GM21381 (cell line): ENCODE results near the gene TPX2.
A peak's percentile ranks its signal among the peaks of the same experiment; 100 is the strongest.

Source experiments
- ATAC-seq: cut with Tn5 transposase; IDR thresholded peaks from one replicate; pipeline ENCODE4 v1.9.1; 2021; ENCODE audit warnings: mild to moderate bottlenecking, moderate library complexity; ENCODE audit not compliant: unreplicated experiment

TPX2 gene

GRCh38 chr20:31705598-31706597, 33.2 kb upstream of the TPX2 start:
- ATAC-seq: peak; percentile 85

DNA sequence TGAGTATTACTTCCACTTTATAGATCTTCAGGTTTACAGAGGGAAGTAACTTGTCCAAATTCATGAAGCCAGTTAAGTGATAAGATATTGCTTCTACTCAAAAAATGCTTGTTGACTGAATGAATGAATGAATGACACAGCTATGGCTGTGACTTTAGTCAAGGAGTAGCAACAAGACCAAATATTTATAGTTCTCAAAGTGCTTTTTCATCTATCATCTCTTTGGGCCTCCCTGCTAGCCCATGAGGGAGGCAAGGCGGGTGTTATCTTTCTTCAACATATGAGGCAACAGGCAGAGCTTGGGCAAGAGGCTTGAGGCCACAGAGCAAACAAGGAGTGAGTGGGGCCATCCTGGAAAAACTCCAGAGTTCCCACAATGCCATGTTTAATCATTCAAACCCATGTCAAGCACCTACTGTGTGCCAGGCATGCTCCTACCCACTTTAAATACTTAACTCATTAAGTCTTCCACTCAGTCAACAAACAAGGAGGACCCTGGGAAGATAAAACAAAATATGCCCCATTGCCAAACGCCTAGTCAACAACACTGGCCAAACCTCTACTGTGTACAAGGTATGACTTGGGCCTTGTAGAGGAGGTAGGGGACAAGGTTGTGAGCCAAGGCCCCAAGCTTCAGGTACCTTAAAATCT, 32.4 kb upstream of the TPX2 start:
- no peak for ATAC-seq

DNA sequence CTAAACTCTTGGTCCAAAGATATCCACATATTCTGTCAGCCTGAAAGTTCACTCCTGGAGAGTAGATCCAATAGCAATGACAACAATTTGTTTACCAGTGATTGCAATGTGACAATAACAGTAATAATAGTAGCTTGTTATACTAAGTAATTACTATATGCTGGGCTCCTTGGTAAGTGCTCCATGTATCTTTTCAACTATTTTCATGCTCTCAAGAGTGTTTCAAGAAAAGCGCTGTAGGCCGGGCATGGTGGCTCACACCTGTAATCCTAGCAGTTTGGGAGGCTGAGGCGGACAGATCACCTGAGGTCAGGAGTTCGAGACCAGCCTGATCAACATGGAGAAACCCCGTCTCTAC, 31.9 kb upstream of the TPX2 start:
- no peak for ATAC-seq

GRCh38 chr20:31707994-31708735, 30.9 kb upstream of the TPX2 start:
- ATAC-seq: no peak

DNA sequence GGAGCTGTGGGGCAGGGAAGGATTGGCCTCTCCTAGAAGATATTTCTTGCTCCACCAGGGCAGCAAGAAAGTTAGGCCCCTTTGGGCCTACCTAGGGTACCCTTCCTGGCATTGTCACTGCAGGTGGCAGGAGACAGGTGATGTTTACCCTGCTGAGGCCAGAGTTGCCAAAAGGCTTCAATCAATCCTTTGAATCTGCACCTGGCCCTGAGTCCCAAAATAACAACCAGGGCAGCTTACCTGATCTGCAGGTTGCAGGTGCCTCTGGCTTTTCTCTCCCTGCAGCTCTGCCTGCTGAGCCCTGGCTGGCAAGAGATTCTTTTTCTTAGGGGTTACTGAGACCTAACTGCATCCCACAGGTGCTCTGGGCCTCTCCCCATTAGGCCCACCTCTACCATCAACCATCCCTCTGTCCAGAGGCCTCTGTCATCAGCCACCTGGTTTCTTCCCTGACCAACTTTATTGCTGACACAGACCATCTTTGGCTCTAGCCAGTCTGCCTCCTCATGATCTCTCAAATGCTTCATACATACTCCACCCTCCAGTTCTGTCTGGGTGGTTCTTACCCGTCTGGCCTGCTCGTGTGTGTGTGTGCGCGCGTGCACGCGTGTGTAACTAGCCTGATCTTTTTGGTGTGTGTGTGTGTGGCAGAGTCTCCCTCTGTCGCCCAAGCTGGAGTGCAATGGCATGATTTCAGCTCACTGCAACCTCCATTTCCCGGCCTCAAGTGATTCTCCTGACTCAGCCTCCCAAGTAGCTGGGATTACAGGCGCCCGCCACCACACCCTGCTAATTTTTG, 30.2 kb upstream of the TPX2 start:
- no peak for ATAC-seq

DNA sequence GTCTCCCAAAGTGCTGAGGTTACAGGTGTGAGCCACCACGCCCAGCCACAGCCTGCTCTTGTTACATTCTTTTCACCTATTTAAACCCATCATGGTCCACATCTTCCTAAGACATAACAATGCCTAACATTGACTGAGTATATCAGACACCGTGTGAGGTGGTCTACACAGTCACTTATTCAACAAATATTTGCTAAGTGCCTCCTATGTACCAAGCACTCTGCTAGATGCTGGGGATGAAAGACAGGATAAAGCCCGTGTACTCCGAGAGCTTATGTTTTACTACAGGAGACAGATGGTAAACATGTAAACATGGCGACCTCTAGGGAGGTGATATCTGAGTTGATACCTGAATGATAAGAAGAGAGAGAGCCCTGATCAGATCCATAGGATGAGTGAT, 29.2 kb upstream of the TPX2 start:
- no peak for ATAC-seq

GRCh38 chr20:31710423-31711108, 28.5 kb upstream of the TPX2 start:
- no peak for ATAC-seq

DNA sequence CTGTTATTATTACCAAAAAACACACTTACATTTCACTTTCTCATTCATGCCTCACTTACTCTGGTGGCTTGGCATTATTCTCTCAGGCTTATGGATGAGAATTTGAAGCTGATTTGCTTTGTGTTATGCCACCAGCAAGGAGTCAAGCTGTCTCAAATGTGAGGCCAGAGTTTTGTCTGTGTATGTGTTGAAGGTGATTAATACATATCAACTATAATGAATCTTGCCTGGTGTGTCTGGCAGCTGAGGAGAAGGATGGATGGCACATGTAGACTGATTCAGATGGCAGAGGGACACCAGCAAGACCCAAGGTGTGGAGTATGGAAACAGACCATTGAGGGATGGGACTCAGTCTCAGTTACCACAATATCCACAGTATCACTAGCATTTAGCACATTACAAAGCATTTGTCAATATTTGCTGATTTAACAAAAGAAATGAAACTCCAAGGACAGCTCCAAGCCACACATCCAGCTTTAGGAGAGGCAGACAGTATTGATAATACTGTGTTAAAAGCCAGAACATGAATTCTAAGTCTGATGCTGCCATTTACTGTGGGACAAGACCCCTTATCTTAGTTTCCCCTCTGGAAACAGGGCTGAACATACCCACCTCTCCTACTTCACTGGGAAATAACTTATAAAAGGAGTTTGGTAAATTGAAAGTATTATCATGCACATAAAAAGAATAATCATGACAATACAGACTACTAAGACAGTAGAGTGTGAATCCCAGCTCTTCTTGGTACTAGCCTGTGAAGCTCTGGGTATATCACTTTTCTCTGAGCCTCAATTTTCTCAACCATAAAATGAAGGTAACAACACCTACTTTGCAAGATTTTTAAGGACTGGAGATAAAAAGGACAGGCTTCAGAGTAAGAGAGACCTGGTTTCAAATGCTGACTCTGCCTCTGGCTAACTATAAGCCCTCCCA, 27.6 kb upstream of the TPX2 start:
- no peak for ATAC-seq

DNA sequence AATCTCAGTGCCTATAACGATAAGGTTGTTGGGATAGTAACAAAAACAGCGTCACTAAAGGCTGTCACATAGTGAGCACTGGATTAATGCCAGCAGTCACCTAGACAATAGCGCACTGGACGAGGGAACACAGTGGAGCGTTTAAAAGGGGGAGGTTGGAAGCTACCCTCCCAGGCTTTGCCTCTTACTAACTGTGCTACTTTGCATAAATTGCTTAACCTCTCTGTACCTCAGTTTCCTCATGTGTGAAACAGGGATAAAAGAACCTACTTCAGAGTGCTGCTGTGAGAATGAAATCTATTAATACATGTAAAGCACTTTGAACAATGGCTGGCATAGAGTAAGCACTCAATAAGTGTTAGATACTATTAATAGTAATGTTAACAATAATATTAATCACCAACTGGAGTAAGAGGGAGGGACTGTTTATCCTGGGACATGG, 27.0 kb upstream of the TPX2 start:
- ATAC-seq: no peak

DNA sequence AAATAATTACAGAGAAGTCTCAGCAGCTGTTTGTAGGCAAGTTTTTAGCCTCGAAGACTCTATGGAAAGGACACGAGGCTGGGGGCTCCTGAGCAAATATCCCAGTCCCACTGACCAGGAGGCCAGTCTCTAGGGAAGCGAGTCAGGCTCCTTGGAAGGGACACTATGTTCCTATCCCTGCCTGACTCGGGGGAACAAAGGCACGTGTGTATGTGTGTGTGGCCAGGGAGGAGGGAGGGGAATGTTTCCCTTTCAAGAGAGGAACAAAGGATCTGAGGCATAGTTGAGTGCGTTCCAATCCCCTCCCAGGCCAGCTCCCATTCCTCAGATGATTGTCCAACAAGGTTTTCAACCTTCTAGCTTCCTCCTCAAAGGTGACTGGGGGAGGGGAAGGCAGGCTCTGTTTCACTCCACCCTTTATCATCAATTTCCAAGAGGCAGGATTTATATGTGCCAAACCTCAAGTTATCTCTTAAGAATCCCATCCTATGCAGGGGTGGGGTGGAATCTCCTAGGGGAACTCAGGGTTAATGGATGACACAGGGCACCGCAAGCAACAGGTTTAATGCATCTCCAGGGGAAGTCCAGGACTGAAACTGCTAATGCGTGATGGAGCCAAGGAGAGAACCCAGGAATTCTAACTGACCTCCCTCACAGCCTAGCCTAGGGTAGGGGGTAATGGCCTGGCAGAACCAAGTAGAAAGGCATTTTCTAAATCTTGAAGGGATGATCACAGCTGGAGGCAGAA, 26.4 kb upstream of the TPX2 start:
- ATAC-seq: no peak

- no peak for ATAC-seq
These were observed 25.5 kb upstream of the TPX2 start for GRCh38 chr20:31713312-31714273.

GRCh38 chr20:31715766-31716165, 23.3 kb upstream of the TPX2 start:
- no peak for ATAC-seq

DNA sequence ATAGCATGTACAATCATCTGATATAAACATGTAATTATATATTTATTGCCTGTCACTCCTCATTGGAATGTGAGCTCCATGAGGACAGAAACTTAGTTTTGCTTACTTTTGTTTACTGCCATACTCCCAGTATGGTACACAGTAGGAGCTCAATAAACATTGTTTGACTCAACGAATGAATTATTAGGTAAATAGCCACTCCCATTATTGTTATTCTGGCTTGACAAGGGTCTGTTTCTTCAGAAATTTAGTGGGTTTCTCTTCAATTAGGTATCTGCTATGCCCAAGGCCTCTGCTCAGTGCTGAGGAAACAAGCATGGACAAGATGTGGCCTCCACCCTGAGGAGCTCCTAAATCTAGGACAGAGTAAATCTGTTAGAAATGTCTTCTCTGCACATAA, 22.7 kb upstream of the TPX2 start:
- no peak for ATAC-seq

DNA sequence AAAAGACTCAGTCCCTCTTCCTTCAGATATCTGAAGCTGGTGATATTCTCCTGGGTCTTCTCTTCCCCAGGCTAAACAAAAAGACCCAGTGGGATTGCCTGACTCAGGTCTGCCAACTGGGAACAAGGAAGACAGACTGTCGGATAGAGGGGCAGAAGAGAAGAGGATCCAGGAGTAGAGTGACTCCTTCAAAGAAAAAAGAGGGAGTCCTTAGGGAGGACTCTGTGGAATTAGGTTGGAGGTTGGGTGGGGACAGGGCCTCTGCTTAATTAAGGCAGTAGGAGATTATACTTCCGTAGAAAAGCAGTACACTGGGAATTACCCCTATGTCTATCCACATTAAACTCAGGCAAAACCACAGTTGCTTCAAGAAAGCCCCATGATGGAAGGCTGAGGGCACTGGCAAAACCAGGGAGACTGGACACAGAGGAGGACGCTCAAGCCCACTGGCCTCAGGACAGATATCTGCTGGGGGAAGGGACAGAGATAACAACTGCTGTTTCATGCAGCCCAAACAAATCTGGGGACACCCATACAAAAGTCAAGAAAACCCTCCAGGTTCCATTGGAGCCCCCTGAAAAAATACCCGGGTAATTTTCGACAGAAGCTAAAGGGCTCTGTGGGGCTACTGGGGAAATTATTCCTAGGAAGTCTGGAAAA, 22.1 kb upstream of the TPX2 start:
- no peak for ATAC-seq

DNA sequence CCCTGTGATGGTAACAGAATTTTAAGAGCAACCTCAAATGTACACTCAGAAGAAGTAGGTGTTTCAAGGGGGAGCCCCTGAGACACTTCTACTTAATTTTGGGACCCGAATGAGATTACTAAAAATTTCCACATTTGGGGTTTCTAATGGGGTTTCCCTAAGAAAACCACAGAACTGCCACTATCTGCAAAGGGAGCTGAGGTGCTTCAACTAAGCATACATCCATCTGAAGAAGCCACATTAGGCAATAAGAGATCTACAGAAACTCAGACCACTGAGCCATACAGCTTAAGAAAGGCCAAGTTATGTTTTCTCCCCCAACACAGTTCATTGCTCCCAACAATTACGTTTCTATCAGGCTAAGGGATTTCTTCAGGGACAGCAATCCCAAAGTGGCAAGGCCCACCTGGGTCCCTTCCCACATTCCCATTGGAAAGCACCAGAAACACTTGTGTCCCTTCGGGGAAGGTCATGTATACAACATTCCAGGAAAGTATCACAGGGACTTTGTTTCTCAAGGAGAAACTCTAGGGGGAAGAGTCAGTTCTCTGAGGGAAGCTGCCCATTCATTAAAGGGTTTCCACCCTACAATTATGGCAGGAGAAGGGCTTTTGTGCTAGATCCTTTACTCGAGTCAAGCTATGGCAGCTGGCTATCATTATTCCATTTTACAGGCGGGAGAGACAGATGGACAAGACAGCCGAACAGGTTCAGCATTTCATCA, 21.4 kb upstream of the TPX2 start:
- peak; percentile 45 for ATAC-seq
